Measurements from ENCODE around the gene SFRP4.

- no peak for TF ChIP-seq CEBPB (IDR thresholded peaks at IDR 0.05)
- TF ChIP-seq ZBTB7A (IDR thresholded peaks at IDR 0.05; ENCODE audit: low read depth), result no peak
- no peak for TF ChIP-seq EP300 (IDR thresholded peaks at IDR 0.05; ENCODE audit: borderline replicate concordance)
- TF ChIP-seq YY1 (IDR thresholded peaks at IDR 0.05; ENCODE audit: low read depth), result no peak
- no peak for TF ChIP-seq TAF1 (IDR thresholded peaks at IDR 0.05; ENCODE audit: low read depth)
- TF ChIP-seq FOXM1 (IDR thresholded peaks at IDR 0.05; ENCODE audit: borderline replicate concordance, low read depth), result no peak
- no peak for TF ChIP-seq CREB1 (IDR thresholded peaks at IDR 0.05; ENCODE audit: low read depth)
- no peak for TF ChIP-seq TCF12 (IDR thresholded peaks at IDR 0.05; ENCODE audit: low read depth)
- TF ChIP-seq EGR1 (IDR thresholded peaks at IDR 0.05), result no peak
- TF ChIP-seq TEAD4 (IDR thresholded peaks at IDR 0.05), result no peak
- TF ChIP-seq REST (IDR thresholded peaks at IDR 0.05; ENCODE audit: low read depth), result no peak
- no peak for TF ChIP-seq USF1 (IDR thresholded peaks at IDR 0.05)
Measured at GRCh38 chr7:37915438-37915837, 1.2 kb downstream of the SFRP4 start.

Data from Ishikawa (cell line).